Duodenal mucosa (tissue), 2 donors: ENCODE measurements around the gene SENP3.

ENCODE experiments used
- H3K27ac ChIP-seq: one replicate; pipeline ENCODE4 v1.7.0; 2013; ENCODE audit warnings: low read depth, low read length
- H3K27me3 ChIP-seq, 2 donors: one replicate each; pipeline ENCODE4 v1.7.0; 2013; ENCODE audit warnings: low read length in 2 of 2, control low read depth in 1 of 2; ENCODE audit not compliant: insufficient read depth in 2 of 2, control insufficient read depth in 1 of 2
- H3K36me3 ChIP-seq, 2 donors: one replicate each; pipeline ENCODE4 v1.7.0; 2013; ENCODE audit warnings: low read length in 2 of 2, control low read depth in 1 of 2; ENCODE audit not compliant: insufficient read depth in 2 of 2, control insufficient read depth in 1 of 2
- H3K4me1 ChIP-seq, 2 donors: one replicate each; pipeline ENCODE4 v1.7.0; 2013; ENCODE audit warnings: low read length in 2 of 2, control low read depth in 1 of 2; ENCODE audit not compliant: insufficient read depth in 2 of 2, control insufficient read depth in 1 of 2
- H3K4me3 ChIP-seq, 2 donors: one replicate each; pipeline ENCODE4 v1.7.0; 2013; ENCODE audit warnings: low read length in 2 of 2, low read depth in 1 of 2
- H3K9ac ChIP-seq, 2 donors: one replicate each; pipeline ENCODE4 v1.7.0; 2013; ENCODE audit warnings: low read length in 2 of 2, low read depth in 1 of 2
- H3K9me3 ChIP-seq, 2 donors: one replicate each; pipeline ENCODE4 v1.7.0; 2013; ENCODE audit warnings: low read length in 2 of 2, control low read depth in 1 of 2; ENCODE audit not compliant: control insufficient read depth in 1 of 2

SENP3 gene

GRCh38 chr17:7561589-7562207 is at the start of gene SENP3:
Gene SENP3, plus strand, starts transcription at chr17:7561919. Its CDS starts 1,158 bp downstream, at chr17:7563077.
- H3K4me1 ChIP-seq, result peaks cover 47 to 59% of the 10 kb centered on the region in 2 donors
- no peaks in the 10 kb centered on the region for H3K27me3 ChIP-seq
- H3K27ac ChIP-seq, result peak within 1 kb of the TSS; percentile 98

GRCh38 chr17:7512105-7512504 is 49.6 kb upstream of the SENP3 start:
- Histone ChIP-seq H3K27ac (no peak overlapping the region), H3K27me3 (no peaks in the 10 kb centered on the region), H3K36me3 (peaks cover 48 to 67% of the 10 kb centered on the region in 2 donors), H3K4me1 (peaks cover 5 to 8% of the 10 kb centered on the region in 2 donors), H3K4me3 (no peak overlapping the region), H3K9ac (no peak overlapping the region), H3K9me3 (no peaks in the 10 kb centered on the region)

More at GRCh38 chr17:7561589-7562207, at the start of gene SENP3:
- H3K36me3 ChIP-seq, result peaks cover 15 to 29% of the 10 kb centered on the region in 2 donors
- H3K4me3 ChIP-seq, result peak within 1 kb of the TSS; percentile 71 to 90
- H3K9ac ChIP-seq, result peak within 1 kb of the TSS; percentile 83 to 84
- H3K9me3 ChIP-seq, result no peaks in the 10 kb centered on the region

- no peak overlapping the region for H3K9ac ChIP-seq
- H3K27ac ChIP-seq, result no peak overlapping the region
- H3K36me3 ChIP-seq, result peaks cover 48 to 62% of the 10 kb centered on the region in 2 donors
- peaks cover 5 to 8% of the 10 kb centered on the region in 2 donors for H3K4me1 ChIP-seq
- no peaks in the 10 kb centered on the region for H3K9me3 ChIP-seq
- H3K27me3 ChIP-seq, result no peaks in the 10 kb centered on the region
- H3K4me3 ChIP-seq, result no peak overlapping the region
These were observed 48.7 kb upstream of the SENP3 start for GRCh38 chr17:7512824-7513540.

GRCh38 chr17:7513850-7514419 is 47.8 kb upstream of the SENP3 start:
- no peaks in the 10 kb centered on the region for H3K27me3 ChIP-seq
- H3K27ac ChIP-seq, result no peak overlapping the region
- H3K9ac ChIP-seq, result no peak overlapping the region
- no peak overlapping the region for H3K4me3 ChIP-seq
- peaks cover 5 to 8% of the 10 kb centered on the region in 2 donors for H3K4me1 ChIP-seq
- H3K9me3 ChIP-seq, result no peaks in the 10 kb centered on the region
- peaks cover 45 to 52% of the 10 kb centered on the region in 2 donors for H3K36me3 ChIP-seq

- Histone ChIP-seq H3K36me3 (peaks cover 26 to 31% of the 10 kb centered on the region in 2 donors), H3K9me3 (no peaks in the 10 kb centered on the region), H3K27ac (peak overlapping the region; percentile 11), H3K4me1 (peaks cover 5 to 8% of the 10 kb centered on the region in 2 donors), H3K27me3 (no peaks in the 10 kb centered on the region), H3K4me3 (peak overlapping the region; percentile 25 to 46), H3K9ac (peak overlapping the region; percentile 19 to 48)
These were observed 45.7 kb upstream of the SENP3 start for GRCh38 chr17:7515911-7516610.

- Histone ChIP-seq H3K27me3 (no peaks in the 10 kb centered on the region), H3K9me3 (peaks cover 0 to under 1% of the 10 kb centered on the region in 2 donors), H3K4me1 (no peaks in the 10 kb centered on the region), H3K9ac (no peak overlapping the region), H3K4me3 (no peak overlapping the region), H3K36me3 (no peaks in the 10 kb centered on the region), H3K27ac (no peak overlapping the region)
These were observed 38.7 kb upstream of the SENP3 start for GRCh38 chr17:7523033-7523432.

GRCh38 chr17:7528842-7529241 is 32.9 kb upstream of the SENP3 start:
- no peak overlapping the region for H3K27ac ChIP-seq
- H3K4me1 ChIP-seq, result peaks cover 0 to 5% of the 10 kb centered on the region in 2 donors
- no peaks in the 10 kb centered on the region for H3K36me3 ChIP-seq
- H3K27me3 ChIP-seq, result no peaks in the 10 kb centered on the region
- H3K9ac ChIP-seq, result no peak overlapping the region
- no peak overlapping the region for H3K4me3 ChIP-seq
- H3K9me3 ChIP-seq, result peaks cover 7 to 8% of the 10 kb centered on the region in 2 donors

- peaks cover 7 to 8% of the 10 kb centered on the region in 2 donors for H3K9me3 ChIP-seq
- no peak overlapping the region for H3K27ac ChIP-seq
- no peak overlapping the region for H3K4me3 ChIP-seq
- H3K36me3 ChIP-seq, result no peaks in the 10 kb centered on the region
- H3K27me3 ChIP-seq, result no peaks in the 10 kb centered on the region
- H3K4me1 ChIP-seq, result peaks cover 0 to 5% of the 10 kb centered on the region in 2 donors
- no peak overlapping the region for H3K9ac ChIP-seq
These were observed 31.5 kb upstream of the SENP3 start for GRCh38 chr17:7530023-7530900.

- Histone ChIP-seq H3K9me3 (peaks cover 5 to 14% of the 10 kb centered on the region in 2 donors), H3K36me3 (no peaks in the 10 kb centered on the region), H3K27me3 (no peaks in the 10 kb centered on the region), H3K4me3 (no peak overlapping the region), H3K27ac (no peak overlapping the region), H3K4me1 (peaks cover 0 to under 1% of the 10 kb centered on the region in 2 donors), H3K9ac (no peak overlapping the region)
These were observed 23.7 kb upstream of the SENP3 start for GRCh38 chr17:7538050-7538449.
